D721Med (cell line): ENCODE data around the gene FOXD1.
"Not testable (repeated sequence)": the region's sequence is repeated elsewhere in the genome, so short reads cannot be mapped to it uniquely, and the experiment has no call there.

Source experiments
- DNase-seq: peaks from one replicate; pipeline ENCODE4 v3.0.0; 2011; ENCODE audit warnings: low spot score; ENCODE audit not compliant: insufficient read length
- FAIRE-seq: peaks from 2 replicates; lab custom pipeline; 2011; peaks lifted over from hg19 to GRCh38; lab: Jason Lieb, UNC
- CTCF ChIP-seq: IDR thresholded peaks from 2 replicates; pipeline ENCODE4 v1.5.1; 2012; ENCODE audit warnings: mild to moderate bottlenecking, control low read depth; ENCODE audit not compliant: insufficient read depth; ENCODE audit errors: missing control alignments

The FOXD1 gene

DNA sequence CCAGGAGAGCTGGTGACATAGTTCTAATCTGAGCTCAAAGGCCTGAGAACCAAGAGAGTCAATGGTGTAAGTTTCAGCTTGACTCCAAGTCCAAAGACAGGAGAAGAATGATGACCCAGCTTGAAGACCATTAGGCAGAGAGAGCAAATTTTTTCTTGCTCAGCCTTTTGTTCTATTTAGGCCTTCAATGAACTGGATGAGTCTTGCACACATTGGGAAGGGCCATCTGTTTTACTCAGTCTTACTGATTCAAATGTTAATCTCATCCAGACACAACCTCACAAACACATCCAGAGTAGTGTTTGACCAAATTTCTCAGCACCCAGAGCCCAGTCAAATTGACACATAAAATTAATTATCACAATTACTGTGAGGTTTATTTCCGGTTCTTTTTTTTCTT, 42.6 kb upstream of the FOXD1 start:
- no peak for TF ChIP-seq CTCF
- FAIRE-seq = no peak
- DNase-seq = no peak

GRCh38 chr5:73490088-73490487, 41.5 kb upstream of the FOXD1 start:
- TF ChIP-seq CTCF = no peak
- FAIRE-seq = no peak

GRCh38 chr5:73488806-73489205, 40.2 kb upstream of the FOXD1 start:
- FAIRE-seq = no peak
- DNase-seq = no peak
- TF ChIP-seq CTCF = no peak

More at GRCh38 chr5:73490088-73490487, 41.5 kb upstream of the FOXD1 start:
- no peak for DNase-seq

DNA sequence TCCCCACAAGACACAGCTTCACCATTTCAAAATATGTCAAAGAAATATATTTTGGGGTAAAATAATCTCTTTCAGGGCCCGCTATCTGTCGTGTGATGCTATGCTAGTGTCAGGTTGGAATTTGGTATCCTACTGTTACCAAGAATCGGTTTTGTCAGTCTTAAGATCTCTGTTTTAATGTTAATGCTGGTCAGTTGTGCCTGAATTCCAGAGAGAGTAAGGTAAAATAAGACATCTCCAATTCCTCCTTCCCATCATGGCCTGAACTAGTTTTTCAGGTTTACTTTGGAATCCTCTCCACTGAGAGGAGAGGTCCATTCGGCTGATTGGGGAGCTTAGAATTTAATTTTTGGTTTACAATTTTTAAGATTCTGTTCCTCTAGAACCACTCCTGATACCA, 39.2 kb upstream of the FOXD1 start:
- no peak for DNase-seq
- FAIRE-seq = no peak

DNA sequence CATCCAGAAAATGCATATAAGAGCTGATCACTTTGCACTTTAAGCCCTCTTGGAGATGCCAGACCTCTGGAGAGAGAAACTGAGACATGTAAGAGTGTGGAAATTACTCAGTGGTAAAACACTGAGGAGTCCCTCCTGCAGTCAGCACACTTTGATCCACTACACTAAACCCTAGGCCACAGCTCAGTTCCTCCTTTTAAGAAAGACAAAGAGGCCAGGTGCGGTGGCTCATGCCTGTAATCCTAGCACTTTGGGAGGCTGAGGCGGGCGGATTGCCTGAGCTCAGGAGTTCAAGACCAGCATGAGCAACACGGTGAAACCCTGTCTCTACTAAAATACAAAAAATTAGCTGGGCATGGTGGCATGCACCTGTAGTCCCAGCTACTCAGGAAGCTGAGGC, 38.7 kb upstream of the FOXD1 start:
- DNase-seq, FAIRE-seq: not testable (repeated sequence)

More for the DNA sequence above, 39.2 kb upstream of the FOXD1 start:
- no peak for TF ChIP-seq CTCF

DNA sequence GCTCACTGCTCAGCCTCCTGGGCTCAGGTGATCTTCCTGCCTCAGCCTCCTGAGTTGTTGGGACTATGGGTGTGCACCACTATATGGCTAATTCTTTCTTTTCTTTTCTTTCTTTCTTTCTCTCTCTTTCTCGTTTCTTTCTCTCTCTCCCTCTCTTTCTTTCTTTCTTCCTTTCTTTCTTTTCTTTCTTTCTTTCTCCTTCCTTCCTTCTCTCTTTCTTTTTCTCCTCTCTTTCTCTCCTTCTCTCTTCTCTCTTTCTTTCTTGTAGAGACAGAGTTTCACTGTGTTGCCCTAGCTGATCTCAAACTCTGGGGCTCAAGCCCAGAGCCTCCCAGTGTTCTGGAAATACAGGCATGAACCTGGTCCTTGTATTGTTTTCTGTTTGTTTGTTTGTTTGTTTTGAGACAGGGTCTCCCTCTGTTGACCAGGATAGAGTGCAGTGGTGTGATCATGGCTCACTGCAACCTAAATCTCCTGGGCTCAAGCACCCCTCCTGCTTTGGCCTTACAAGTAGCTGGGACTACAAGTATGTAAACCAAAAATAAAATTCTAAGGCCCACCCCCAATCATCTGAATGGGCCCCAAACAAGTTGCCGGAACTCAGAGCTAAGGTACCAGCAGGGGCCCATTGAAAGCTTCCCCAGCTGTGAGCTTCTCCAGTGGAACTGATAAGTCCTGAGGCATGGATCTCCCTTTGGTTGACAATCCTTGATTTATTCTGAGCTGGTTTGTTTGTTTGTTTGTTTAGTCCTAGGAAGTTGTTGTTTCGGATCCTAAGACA, 37.7 kb upstream of the FOXD1 start:
- no peak for TF ChIP-seq CTCF
- DNase-seq (no peak), FAIRE-seq (no peak)

DNA sequence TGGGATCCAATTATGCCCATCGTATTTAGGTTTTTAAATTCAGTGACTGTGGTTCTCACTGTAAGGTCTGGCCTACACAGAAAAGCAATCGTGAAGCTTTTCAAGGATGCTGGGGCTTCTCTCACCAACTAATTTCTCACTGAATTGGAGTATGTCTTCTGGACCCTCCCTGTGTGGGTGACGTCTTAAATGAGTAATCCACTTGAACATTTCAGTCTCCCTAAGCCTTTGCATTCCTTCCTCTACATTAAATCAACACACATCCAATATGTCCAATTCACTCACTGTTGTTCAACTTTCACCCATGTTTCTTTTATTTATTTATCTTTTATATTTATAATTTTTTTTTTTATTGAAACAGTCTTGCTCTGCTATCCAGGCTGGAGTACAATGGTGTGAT, 37.1 kb upstream of the FOXD1 start:
- FAIRE-seq = no peak
- no peak for DNase-seq
- no peak for TF ChIP-seq CTCF
